Stomach (tissue), 4 donors: ENCODE data around the gene CBR3.

Experiments used
- CTCF ChIP-seq, 7 experiments: fragments of 450-650 bp in 4 of 7; fragments of 200-600 bp in 3 of 7; sonication (generic) in 3 of 7; IDR thresholded peaks; one replicate each; pipeline ENCODE4 v1.5.1; 2016 to 2019; ENCODE audit warnings: antibody characterized with exemption in 7 of 7, control low read depth in 2 of 7, mild to moderate bottlenecking in 1 of 7
- EP300 ChIP-seq: sonication (generic); formaldehyde crosslinking; IDR thresholded peaks from one replicate; pipeline ENCODE4 v1.6.1; 2017; ENCODE audit warnings: antibody characterized with exemption
- POLR2AphosphoS5 ChIP-seq, 3 donors: sonication (generic); formaldehyde crosslinking; IDR thresholded peaks; one replicate each; pipeline ENCODE4 v1.6.1; 2016; ENCODE audit warnings: antibody characterized with exemption in 3 of 3

GRCh38 chr21:36115138-36115730 is 19.6 kb upstream of the CBR3 start:
- no peak for TF ChIP-seq EP300
- no peak for TF ChIP-seq CTCF (IDR thresholded peaks at IDR 0.05)
- no peak for TF ChIP-seq POLR2AphosphoS5 (IDR thresholded peaks at IDR 0.05)
